HUDEP-2 (cell line): ENCODE results near the gene AFP.
"Not testable (repeated sequence)": the region's sequence is repeated elsewhere in the genome, so short reads cannot be mapped to it uniquely, and the experiment has no call there.

Source experiments
- DNase-seq, 76 experiments: peaks; one replicate each; lab custom pipeline; 2025; ENCODE audit not compliant: unreplicated experiment in 76 of 76; lab: John Stamatoyannopoulos, UW

The AFP gene

GRCh38 chr4:73435984-73436383 is at the start of gene AFP:
TSS of gene AFP (plus strand) at chr4:73436221. CDS start at chr4:73436263, 42 bp downstream.
- no peak for DNase-seq

GRCh38 chr4:73387552-73387951 is 48.5 kb upstream of the AFP start:
- DNase-seq = no peak

- no peak for DNase-seq
Observed at GRCh38 chr4:73388887-73389286, 47.1 kb upstream of the AFP start.

GRCh38 chr4:73389663-73390062 is 46.4 kb upstream of the AFP start:
- DNase-seq = not testable (repeated sequence)

GRCh38 chr4:73391774-73392173 is 44.2 kb upstream of the AFP start:
- DNase-seq = no peak

- no peak for DNase-seq
Observed at GRCh38 chr4:73392936-73393335, 43.1 kb upstream of the AFP start.

GRCh38 chr4:73396304-73396703 is 39.7 kb upstream of the AFP start:
- no peak for DNase-seq

- no peak for DNase-seq
Observed at GRCh38 chr4:73396993-73397972, 38.7 kb upstream of the AFP start.

- no peak for DNase-seq
Observed at GRCh38 chr4:73401412-73401811, 34.6 kb upstream of the AFP start.

GRCh38 chr4:73404042-73404441 is 32.0 kb upstream of the AFP start, which contains the start of gene ALB:
TSS of gene ALB (plus strand) at chr4:73404287. CDS start at chr4:73404328, 41 bp downstream.
- DNase-seq = no peak

GRCh38 chr4:73404457-73404856 is 31.6 kb upstream of the AFP start:
- DNase-seq = no peak

- no peak for DNase-seq
Observed at GRCh38 chr4:73405138-73405537, 30.9 kb upstream of the AFP start.

GRCh38 chr4:73406548-73406875 is 29.5 kb upstream of the AFP start:
- DNase-seq = no peak

GRCh38 chr4:73407227-73407673 is 28.8 kb upstream of the AFP start:
- no peak for DNase-seq

- no peak for DNase-seq
Observed at GRCh38 chr4:73408181-73408867, 27.7 kb upstream of the AFP start.

- no peak for DNase-seq
Observed at GRCh38 chr4:73409012-73409862, 26.8 kb upstream of the AFP start.

- no peak for DNase-seq
Observed at GRCh38 chr4:73409978-73410548, 26.0 kb upstream of the AFP start.

GRCh38 chr4:73410916-73411730 is 24.9 kb upstream of the AFP start:
- no peak for DNase-seq

- DNase-seq = peak in 1 of 76 experiments; percentile 0
Observed at GRCh38 chr4:73411731-73412414, 24.1 kb upstream of the AFP start.
